Tibial nerve (tissue), 4 donors: ENCODE measurements around the gene CHRNA4. TPM values are rescaled to one million over a fixed set of nuclear protein-coding genes. Genes with fewer than 3 reads are reported as not detected.

Experiments used
- DNase-seq, 2 donors: peaks; one replicate each; pipeline ENCODE4 v3.0.0-alpha.2; 2019; ENCODE audit warnings: low spot score in 2 of 2
- H3K27ac ChIP-seq, 4 donors: fragments of 200-600 bp; sonication (generic) in 3 of 4; one replicate each; pipeline ENCODE4 v1.5.1; 2017 to 2019; ENCODE audit warnings: mild to moderate bottlenecking in 1 of 4
- H3K27me3 ChIP-seq, 2 donors: fragments of 200-600 bp; sonication (generic) in 1 of 2; one replicate each; pipeline versions ENCODE4 v1.5.1 to v1.6.0; 2017 to 2019
- H3K36me3 ChIP-seq, 3 donors: fragments of 200-600 bp; sonication (generic); one replicate each; pipeline ENCODE4 v1.5.1; 2018 to 2019
- H3K4me1 ChIP-seq, 4 donors: fragments of 200-600 bp; sonication (generic) in 3 of 4; one replicate each; pipeline ENCODE4 v1.5.1; 2017 to 2019
- H3K4me3 ChIP-seq, 4 donors: fragments of 200-600 bp; sonication (generic) in 3 of 4; one replicate each; pipeline ENCODE4 v1.5.1; 2017 to 2019; ENCODE audit warnings: mild to moderate bottlenecking in 1 of 4, moderate library complexity in 1 of 4
- H3K9me3 ChIP-seq, 4 donors: fragments of 200-600 bp; sonication (generic) in 3 of 4; one replicate each; pipeline ENCODE4 v1.5.1; 2017 to 2019
- CTCF ChIP-seq, 5 experiments: fragments of 200-600 bp in 3 of 5; fragments of 450-650 bp in 2 of 5; sonication (generic) in 3 of 5; IDR thresholded peaks; one replicate each; pipeline ENCODE4 v1.5.1; 2016 to 2019; ENCODE audit warnings: antibody characterized with exemption in 5 of 5, mild to moderate bottlenecking in 3 of 5, moderate library complexity in 2 of 5
- EP300 ChIP-seq, 2 donors: sonication (generic); formaldehyde crosslinking; IDR thresholded peaks; one replicate each; pipeline ENCODE4 v1.6.1; 2017; ENCODE audit warnings: antibody characterized with exemption in 2 of 2, mild to moderate bottlenecking in 1 of 2
- POLR2A ChIP-seq, 2 donors: fragments of 450-650 bp; IDR thresholded peaks; one replicate each; pipeline ENCODE4 v1.6.1; 2017; ENCODE audit warnings: antibody characterized with exemption in 2 of 2, mild to moderate bottlenecking in 2 of 2, moderate library complexity in 2 of 2
- WGBS, 2 donors: methylation state at CpG; one replicate each; pipeline ENCODE4 v1.1.5; 2018; 5-methylcytosine and 5-hydroxymethylcytosine counted together
- small RNA-seq: library from RNA; depleted of rRNA; stranded (forward); fragments of <200 nt; gene quantifications from one replicate; pipeline ENCODE3, GENCODE V24; 2016
- total RNA-seq, 4 donors: library from RNA; depleted of rRNA; stranded (reverse); fragments of >200 nt; gene quantifications; one replicate each; pipeline ENCODE4 v1.1.0, GENCODE V29; 2016

The CHRNA4 gene
- total RNA-seq, 4 donors from 2014 or later: 0.20 to 1.5 TPM; not detected in 2

- Histone ChIP-seq H3K9me3 (no peaks in the 10 kb centered on the region), H3K4me1 (peaks cover 0 to 29% (median 0%) of the 10 kb centered on the region in 4 donors), H3K27me3 (peaks cover 0 to 59% of the 10 kb centered on the region in 2 donors), H3K36me3 (peaks cover 0 to 11% (median 0%) of the 10 kb centered on the region in 3 donors), H3K27ac (no peak overlapping the region), H3K4me3 (no peak overlapping the region)
- TF ChIP-seq EP300 (IDR thresholded peaks at IDR 0.05) (no peak), POLR2A (IDR thresholded peaks at IDR 0.05) (no peak)
- DNase-seq: no peak
- WGBS, 2 donors: 50 to 80% methylated on average over 4 to 18 of the region's 22 CpGs
These were observed 67.1 kb downstream of the CHRNA4 start for GRCh38 chr20:63293871-63294535.

GRCh38 chr20:63293456-63293855, 67.7 kb downstream of the CHRNA4 start:
- WGBS, 2 donors: 44 to 52% methylated on average over 4 of the region's 11 CpGs
- Histone ChIP-seq H3K4me3 (no peak overlapping the region), H3K27me3 (peaks cover 0 to 54% of the 10 kb centered on the region in 2 donors), H3K9me3 (no peaks in the 10 kb centered on the region), H3K36me3 (peaks cover 0 to 16% (median 0%) of the 10 kb centered on the region in 3 donors), H3K4me1 (peaks cover 0 to 29% (median 0%) of the 10 kb centered on the region in 4 donors), H3K27ac (no peak overlapping the region)
- TF ChIP-seq CTCF (IDR thresholded peaks at IDR 0.05) (no peak), POLR2A (IDR thresholded peaks at IDR 0.05) (no peak), EP300 (IDR thresholded peaks at IDR 0.05) (no peak)
- DNase-seq: no peak

Small RNA genes within 50 kb of the gene (small RNA-seq; reads per million reads assigned to genes)
- not detected for gene RNU6-994P

Other genes starting within 250 kb of the CHRNA4 start
- gene YTHDF1, start 145.2 kb downstream of the CHRNA4 start, total RNA-seq: 10 to 100 TPM; 20.7 to 25.5 (median 23.3) TPM
- 10 to 100 TPM; 29.4 to 53.1 (median 42.2) TPM for gene BIRC7, start 125.4 kb downstream of the CHRNA4 start, total RNA-seq
- gene NKAIN4, start 106.9 kb downstream of the CHRNA4 start, total RNA-seq: 1 to 10 TPM; 1.2 to 7.2 (median 3.1) TPM
- gene ARFGAP1, start 88.5 kb downstream of the CHRNA4 start, total RNA-seq: 100 to 1,000 TPM in 1 of 4 donors, 10 to 100 TPM in 3; 55.3 to 124 (median 68.6) TPM
- gene COL20A1, start 68.2 kb downstream of the CHRNA4 start, total RNA-seq: under 1 TPM in 2 of 4 donors, not detected in 2; 0.20 to 0.44 TPM
- not detected for gene KCNQ2, start 111.3 kb upstream of the CHRNA4 start, total RNA-seq
- gene EEF1A2, start 137.7 kb upstream of the CHRNA4 start, total RNA-seq: not detected
- 100 to 1,000 TPM in 3 of 4 donors, 10 to 100 TPM in 1; 59.0 to 165 (median 119) TPM for gene PPDPF, start 159.4 kb upstream of the CHRNA4 start, total RNA-seq
- gene PTK6, start 176.0 kb upstream of the CHRNA4 start, total RNA-seq: under 1 TPM in 2 of 4 donors, not detected in 2; 0.21 to 0.90 TPM
- gene SRMS, start 186.4 kb upstream of the CHRNA4 start, total RNA-seq: not detected
- 1 to 10 TPM in 1 of 4 donors, under 1 TPM in 2, not detected in 1; 0.21 to 1.4 (median 0.30) TPM for gene FNDC11, start 192.8 kb upstream of the CHRNA4 start, total RNA-seq
- 10 to 100 TPM; 16.3 to 33.7 (median 24.7) TPM for gene HELZ2, start 212.9 kb upstream of the CHRNA4 start, total RNA-seq